Lower lobe of right lung (tissue), 2 donors: ENCODE results near the gene C1orf185. TPM values are rescaled to one million over a fixed set of nuclear protein-coding genes. Genes with fewer than 3 reads are reported as not detected.

Experiments
- ATAC-seq, 2 donors: fragments of 200-7000 bp; cut with Tn5 transposase; one replicate each; pipeline ENCODE4 v1.9.1; 2020 to 2022; ENCODE audit warnings: mild to moderate bottlenecking in 2 of 2, moderate library complexity in 2 of 2
- DNase-seq: peaks from one replicate; pipeline ENCODE4 v3.0.0-alpha.2; 2020
- H3K27ac ChIP-seq: fragments of 200-600 bp; one replicate; pipeline ENCODE4 v1.8.0; 2022
- H3K27me3 ChIP-seq: fragments of 200-600 bp; one replicate; pipeline ENCODE4 v1.8.0; 2022; ENCODE audit warnings: low read depth
- H3K36me3 ChIP-seq: fragments of 200-600 bp; one replicate; pipeline ENCODE4 v1.8.0; 2022; ENCODE audit warnings: mild to moderate bottlenecking
- H3K4me1 ChIP-seq: fragments of 200-600 bp; one replicate; pipeline ENCODE4 v1.8.0; 2022
- H3K4me3 ChIP-seq: fragments of 200-600 bp; one replicate; pipeline ENCODE4 v1.8.0; 2022; ENCODE audit warnings: mild to moderate bottlenecking
- H3K9me3 ChIP-seq: fragments of 200-600 bp; one replicate; pipeline ENCODE4 v1.8.0; 2022
- intact Hi-C: fragments of 100-400 bp; cut with DNase I; formaldehyde crosslinking; loops from one replicate; pipeline ENCODE4 v1.11.0; 2022
- total RNA-seq: library from RNA; stranded (reverse); fragmentation: NEBNext Ultra II Directional; extraction: Animal tissue kit (Norgen Biotek cat#: 25700); gene quantifications from one replicate; pipeline ENCODE4 v1.2.1, GENCODE V29; 2021
- TF ChIP-seq, protein P1 (sequence below): fragments of 200-600 bp; IDR thresholded peaks from one replicate; pipeline ENCODE4 v1.8.0; 2022; ENCODE audit warnings: antibody characterized with exemption, mild to moderate bottlenecking
- donor health status: DM: no; HTN: yes; CAD: no; lungs with severe emphysema.

The C1orf185 gene
- total RNA-seq, 1 donor from 2014 or later, result not detected

DNA sequence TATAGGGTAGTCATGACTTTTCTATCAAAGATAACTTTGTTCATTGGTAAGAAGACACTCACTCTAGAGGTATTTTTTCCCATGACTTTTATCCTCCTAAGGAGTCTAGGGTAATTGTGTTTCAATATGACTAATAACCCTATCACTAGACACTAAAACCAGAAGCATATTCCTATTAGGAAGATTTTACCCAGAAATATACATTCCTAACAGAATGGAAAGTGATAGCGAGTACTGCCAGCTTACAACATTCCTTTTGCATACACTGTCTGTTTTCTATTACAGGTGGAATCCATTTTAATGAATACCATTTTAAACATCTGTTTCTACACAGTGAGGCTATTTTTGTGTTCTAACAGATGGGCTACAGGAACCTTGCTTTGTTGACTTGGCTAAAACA is 31.4 kb upstream of the C1orf185 start:
- Histone ChIP-seq H3K4me3 (no peak overlapping the region), H3K36me3 (no peaks in the 10 kb centered on the region), H3K4me1 (no peaks in the 10 kb centered on the region), H3K27ac (no peak overlapping the region), H3K27me3 (no peaks in the 10 kb centered on the region), H3K9me3 (no peaks in the 10 kb centered on the region)
- ATAC-seq (no peak), DNase-seq (no peak)
- intact Hi-C loops, result no loop called here
- TF ChIP-seq, protein P1, sequence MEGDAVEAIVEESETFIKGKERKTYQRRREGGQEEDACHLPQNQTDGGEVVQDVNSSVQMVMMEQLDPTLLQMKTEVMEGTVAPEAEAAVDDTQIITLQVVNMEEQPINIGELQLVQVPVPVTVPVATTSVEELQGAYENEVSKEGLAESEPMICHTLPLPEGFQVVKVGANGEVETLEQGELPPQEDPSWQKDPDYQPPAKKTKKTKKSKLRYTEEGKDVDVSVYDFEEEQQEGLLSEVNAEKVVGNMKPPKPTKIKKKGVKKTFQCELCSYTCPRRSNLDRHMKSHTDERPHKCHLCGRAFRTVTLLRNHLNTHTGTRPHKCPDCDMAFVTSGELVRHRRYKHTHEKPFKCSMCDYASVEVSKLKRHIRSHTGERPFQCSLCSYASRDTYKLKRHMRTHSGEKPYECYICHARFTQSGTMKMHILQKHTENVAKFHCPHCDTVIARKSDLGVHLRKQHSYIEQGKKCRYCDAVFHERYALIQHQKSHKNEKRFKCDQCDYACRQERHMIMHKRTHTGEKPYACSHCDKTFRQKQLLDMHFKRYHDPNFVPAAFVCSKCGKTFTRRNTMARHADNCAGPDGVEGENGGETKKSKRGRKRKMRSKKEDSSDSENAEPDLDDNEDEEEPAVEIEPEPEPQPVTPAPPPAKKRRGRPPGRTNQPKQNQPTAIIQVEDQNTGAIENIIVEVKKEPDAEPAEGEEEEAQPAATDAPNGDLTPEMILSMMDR, result no peak

DNA sequence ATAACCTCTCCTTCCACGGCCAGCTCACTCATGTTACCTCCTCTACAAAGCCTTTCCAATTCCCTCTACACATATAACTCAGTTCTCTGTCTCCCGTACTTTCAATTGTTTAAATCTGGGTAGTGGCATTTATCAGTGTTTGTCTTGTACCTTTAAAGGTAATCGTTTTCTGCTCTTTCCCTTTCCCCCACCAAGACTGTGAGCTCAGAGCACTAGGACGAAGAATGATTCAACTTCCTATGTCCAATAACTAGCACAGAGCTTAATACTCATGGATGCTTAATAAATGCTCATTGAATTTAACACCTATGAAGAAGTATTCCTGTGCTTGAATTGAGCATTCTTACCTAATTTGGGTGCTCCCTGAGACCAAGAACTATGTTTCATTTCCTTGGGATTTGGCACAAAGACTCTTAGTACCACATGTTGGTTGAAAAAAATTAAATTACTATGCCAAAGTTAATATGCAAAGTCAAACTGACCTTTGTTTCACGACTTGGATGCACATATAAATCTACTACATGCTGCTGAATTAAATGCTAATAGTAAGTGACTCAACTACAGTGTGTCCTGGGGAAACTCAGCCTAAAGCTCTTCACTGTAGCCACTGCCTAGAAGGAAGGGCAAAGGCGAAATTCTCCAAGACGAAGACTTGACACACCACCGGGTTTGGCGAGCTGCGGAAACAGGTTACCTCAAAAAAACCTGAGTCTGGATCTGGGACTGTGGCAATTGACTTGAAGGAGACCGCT is 30.6 kb upstream of the C1orf185 start:
- H3K27me3 ChIP-seq, result no peaks in the 10 kb centered on the region
- H3K27ac ChIP-seq, result no peak overlapping the region
- no peak overlapping the region for H3K4me3 ChIP-seq
- intact Hi-C loops, result no loop called here
- ATAC-seq (no peak), DNase-seq (no peak)
- no peaks in the 10 kb centered on the region for H3K9me3 ChIP-seq
- no peaks in the 10 kb centered on the region for H3K4me1 ChIP-seq
- no peaks in the 10 kb centered on the region for H3K36me3 ChIP-seq
- TF ChIP-seq, protein P1, result no peak

DNA sequence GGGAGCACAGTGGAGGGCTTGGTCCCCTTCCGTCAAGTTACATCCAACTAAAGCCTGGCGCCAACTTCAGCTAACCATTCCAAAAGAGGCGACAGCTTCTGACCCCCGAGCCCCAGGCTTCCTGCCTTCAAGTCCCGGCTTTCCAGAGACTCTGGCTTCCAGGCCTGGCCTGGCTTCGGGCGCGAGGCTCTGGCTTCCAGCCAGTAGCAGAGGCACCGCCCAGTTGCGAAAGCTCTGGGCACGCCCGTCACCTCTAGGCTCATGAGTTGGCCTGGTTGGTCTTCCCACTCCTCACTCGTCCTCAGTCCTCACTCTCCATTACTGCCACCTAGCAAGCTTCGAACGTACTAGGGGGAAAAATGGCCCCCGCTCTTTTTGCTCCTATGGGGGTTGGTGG is 30.0 kb upstream of the C1orf185 start:
- Histone ChIP-seq H3K27ac (no peak overlapping the region), H3K4me3 (no peak overlapping the region), H3K27me3 (no peaks in the 10 kb centered on the region), H3K4me1 (no peaks in the 10 kb centered on the region), H3K36me3 (no peaks in the 10 kb centered on the region), H3K9me3 (no peaks in the 10 kb centered on the region)
- intact Hi-C loops, result no loop called here
- DNase-seq (no peak), ATAC-seq (no peak)
- TF ChIP-seq, protein P1, result no peak

DNA sequence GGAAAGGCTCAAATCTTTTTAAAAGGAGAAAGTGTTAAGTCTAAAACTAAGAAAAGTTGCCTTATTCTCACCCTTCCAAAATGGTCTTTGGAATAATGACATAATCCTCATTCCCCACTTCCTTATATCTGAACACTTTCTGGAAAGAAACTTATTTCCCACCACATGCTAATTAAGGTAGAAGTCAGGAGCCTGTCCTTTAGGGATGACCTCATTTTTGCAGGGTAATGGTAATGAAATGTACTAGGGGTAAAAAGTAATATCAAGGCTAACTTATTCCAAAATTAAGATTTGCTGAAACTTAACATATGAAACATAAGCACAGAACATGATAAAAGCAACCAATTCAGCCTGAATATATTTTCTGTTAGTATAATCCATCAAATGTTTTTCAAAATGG is 29.4 kb upstream of the C1orf185 start:
- no peak overlapping the region for H3K4me3 ChIP-seq
- H3K9me3 ChIP-seq, result no peaks in the 10 kb centered on the region
- H3K4me1 ChIP-seq, result no peaks in the 10 kb centered on the region
- TF ChIP-seq, protein P1, result no peak
- H3K36me3 ChIP-seq, result no peaks in the 10 kb centered on the region
- ATAC-seq (no peak), DNase-seq (no peak)
- H3K27me3 ChIP-seq, result no peaks in the 10 kb centered on the region
- no peak overlapping the region for H3K27ac ChIP-seq
- intact Hi-C loops, result no loop called here

DNA sequence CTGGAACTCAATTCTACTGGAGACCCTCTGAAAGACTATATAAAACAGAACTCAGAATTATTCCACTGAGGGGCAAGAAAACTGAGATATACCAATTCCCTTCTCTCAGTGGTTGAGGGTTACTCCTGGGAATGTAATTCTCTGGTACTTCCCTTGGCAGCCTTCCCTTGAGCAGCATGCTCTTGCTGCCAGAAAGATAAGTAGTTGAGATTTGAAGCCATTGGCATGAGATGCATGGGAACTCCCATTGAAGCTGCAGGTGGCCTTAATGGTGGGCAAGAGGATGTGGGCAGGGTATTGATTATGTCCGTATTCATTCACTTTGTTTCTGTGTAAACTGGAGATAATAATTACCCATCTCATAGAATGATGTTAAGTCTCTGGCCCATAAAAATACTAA is 28.6 kb upstream of the C1orf185 start:
- no peak overlapping the region for H3K27ac ChIP-seq
- intact Hi-C loops, result no loop called here
- H3K9me3 ChIP-seq, result no peaks in the 10 kb centered on the region
- no peaks in the 10 kb centered on the region for H3K27me3 ChIP-seq
- no peak for DNase-seq
- H3K4me1 ChIP-seq, result no peaks in the 10 kb centered on the region
- ATAC-seq, result no peak
- TF ChIP-seq, protein P1, result no peak
- H3K4me3 ChIP-seq, result no peak overlapping the region
- H3K36me3 ChIP-seq, result no peaks in the 10 kb centered on the region
